Mesendoderm (in vitro differentiated cells): ENCODE measurements around the gene ORMDL1.

Experiments used
- DNase-seq: peaks from one replicate; pipeline ENCODE4 v3.0.0; 2013
- H2AK5ac ChIP-seq: 2 replicates; pipeline ENCODE4 v1.6.1; 2013; ENCODE audit warnings: low read length, inconsistent platforms
- H2BK120ac ChIP-seq: 2 replicates; pipeline ENCODE4 v1.6.1; 2013; ENCODE audit warnings: low read depth, mild to moderate bottlenecking, low read length, moderate library complexity, mixed read lengths
- H2BK15ac ChIP-seq: replicated peaks from 2 replicates; pipeline ENCODE4 v1.6.1; 2013; ENCODE audit warnings: low read depth, mild to moderate bottlenecking, moderate library complexity
- H2BK5ac ChIP-seq: 2 replicates; pipeline ENCODE4 v1.6.1; 2013; ENCODE audit warnings: low read length, inconsistent platforms
- H3K18ac ChIP-seq: 2 replicates; pipeline ENCODE4 v1.6.1; 2013; ENCODE audit warnings: mild to moderate bottlenecking, low read length, mixed read lengths
- H3K23ac ChIP-seq: one replicate; pipeline ENCODE4 v1.6.1; 2013; ENCODE audit warnings: low read length
- H3K27ac ChIP-seq: 2 replicates; pipeline ENCODE4 v1.5.1; 2013; ENCODE audit warnings: low read depth, mild to moderate bottlenecking, inconsistent platforms, low read length, moderate library complexity
- H3K27me3 ChIP-seq: 2 replicates; pipeline ENCODE4 v1.6.1; 2013; ENCODE audit warnings: low read length, control low read depth, mild to moderate bottlenecking, inconsistent platforms; ENCODE audit not compliant: insufficient read depth, poor library complexity
- H3K36me3 ChIP-seq: 2 replicates; pipeline ENCODE4 v1.6.1; 2013; ENCODE audit warnings: low read length, inconsistent platforms; ENCODE audit not compliant: control insufficient read depth, insufficient read depth
- H3K4ac ChIP-seq: one replicate; pipeline ENCODE4 v1.6.1; 2013; ENCODE audit warnings: low read depth, mild to moderate bottlenecking, low read length, moderate library complexity
- H3K4me1 ChIP-seq: 2 replicates; pipeline ENCODE4 v1.6.1; 2013; ENCODE audit warnings: low read depth, low read length, inconsistent platforms; ENCODE audit not compliant: control insufficient read depth
- H3K4me2 ChIP-seq: 2 replicates; pipeline ENCODE4 v1.6.1; 2013; ENCODE audit warnings: low read length
- H3K4me3 ChIP-seq: 2 replicates; pipeline ENCODE4 v1.5.1; 2013; ENCODE audit warnings: mild to moderate bottlenecking, low read length
- H3K56ac ChIP-seq: one replicate; pipeline ENCODE4 v1.6.1; 2013; ENCODE audit warnings: low read length
- H3K79me1 ChIP-seq: 2 replicates; pipeline ENCODE4 v1.6.1; 2013; ENCODE audit warnings: low read length, inconsistent platforms
- H3K79me2 ChIP-seq: 2 replicates; pipeline ENCODE4 v1.6.1; 2013; ENCODE audit warnings: mild to moderate bottlenecking, low read length; ENCODE audit not compliant: control insufficient read depth, insufficient read depth
- H3K9ac ChIP-seq: 2 replicates; pipeline ENCODE4 v1.6.1; 2013; ENCODE audit warnings: low read length, inconsistent platforms
- H4K5ac ChIP-seq: one replicate; pipeline ENCODE4 v1.6.1; 2013; ENCODE audit warnings: low read length
- H4K8ac ChIP-seq: one replicate; pipeline ENCODE4 v1.6.1; 2013; ENCODE audit warnings: low read depth, mild to moderate bottlenecking, control low read depth, low read length, moderate library complexity
- WGBS: extraction: QIAGEN DNeasy Blood & Tissue Kit; methylation state at CpG from one replicate; pipeline ENCODE4 v1.1.7; 2013; ENCODE audit warnings: low lambda C conversion rate, missing lambda C conversion rate; ENCODE audit not compliant: insufficient coverage; ENCODE audit errors: extremely low coverage; 5-methylcytosine and 5-hydroxymethylcytosine counted together

Gene ORMDL1

DNA sequence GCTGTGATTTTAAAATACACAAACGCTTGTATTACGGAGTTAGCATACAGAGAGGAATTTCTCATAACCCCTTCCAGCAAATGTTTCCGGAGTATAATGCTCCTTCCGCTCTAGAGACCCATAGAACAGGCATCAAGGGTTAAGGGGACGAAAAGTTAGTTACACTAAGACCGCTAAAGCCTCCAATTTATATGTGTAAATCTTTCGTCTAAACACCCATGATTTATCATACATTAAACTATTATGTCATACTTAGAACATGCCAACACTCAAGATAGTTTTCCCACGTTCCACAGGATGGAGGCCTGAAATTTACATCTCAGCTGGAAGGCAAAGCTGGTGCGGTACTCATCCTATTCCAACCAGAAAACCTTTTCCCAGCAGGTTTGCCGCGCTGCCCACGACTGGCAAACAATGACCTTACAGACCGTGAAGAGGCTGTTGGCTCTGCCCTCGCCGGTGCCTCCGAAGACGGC is 650 bp downstream of the ORMDL1 start:
- Histone ChIP-seq H3K18ac (peak overlapping the region; percentile 53), H2BK15ac (no peak overlapping the region), H3K4me2 (peak overlapping the region; percentile 54), H3K4ac (no peak overlapping the region), H4K8ac (no peak overlapping the region), H3K27me3 (no peaks in the 10 kb centered on the region), H3K79me1 (peaks cover 9% of the 10 kb centered on the region), H2AK5ac (no peak overlapping the region), H4K5ac (no peak overlapping the region), H3K27ac (peak overlapping the region; percentile 93), H3K79me2 (peaks cover 30% of the 10 kb centered on the region), H2BK120ac (no peak overlapping the region), H3K56ac (peak overlapping the region; percentile 98), H3K4me1 (peaks cover 5% of the 10 kb centered on the region), H2BK5ac (no peak overlapping the region), H3K36me3 (no peaks in the 10 kb centered on the region), H3K23ac (no peak overlapping the region), H3K9ac (peak overlapping the region; percentile 92), H3K4me3 (peak overlapping the region; percentile 91)
- DNase-seq: no peak
- WGBS: no CpG with 5 or more reads among the region's 17 CpGs

DNA sequence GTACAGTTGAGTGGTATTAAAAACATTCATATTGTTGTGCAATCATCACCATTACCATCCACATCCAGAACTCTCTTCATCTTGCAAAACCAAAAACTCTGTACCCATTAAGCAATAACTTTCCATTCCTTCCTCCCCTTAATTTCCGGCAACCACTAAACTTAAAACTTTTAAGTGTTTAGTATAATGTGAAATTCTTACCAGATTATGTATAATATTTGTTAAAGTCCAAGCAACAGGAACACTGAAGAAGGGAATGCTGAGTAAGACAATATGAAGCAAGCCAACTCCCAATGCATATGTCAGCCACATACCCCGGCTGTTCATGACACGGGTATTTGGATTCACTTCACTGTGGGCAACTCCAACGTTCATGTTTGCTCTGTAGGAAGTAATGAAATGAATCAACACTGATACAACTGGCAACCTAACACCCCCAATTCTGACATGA is 1.9 kb downstream of the ORMDL1 start:
- H2BK15ac ChIP-seq: no peak overlapping the region
- no peak overlapping the region for H2AK5ac ChIP-seq
- peaks cover 28% of the 10 kb centered on the region for H3K79me2 ChIP-seq
- peaks cover 5% of the 10 kb centered on the region for H3K4me1 ChIP-seq
- no peak overlapping the region for H3K4me2 ChIP-seq
- WGBS: no CpG with 5 or more reads among the region's 4 CpGs
- no peak overlapping the region for H4K5ac ChIP-seq
- peaks cover 9% of the 10 kb centered on the region for H3K79me1 ChIP-seq
- H3K9ac ChIP-seq: peak overlapping the region; percentile 34
- no peak overlapping the region for H3K4ac ChIP-seq
- no peak overlapping the region for H3K27ac ChIP-seq
- no peak for DNase-seq
- H2BK5ac ChIP-seq: no peak overlapping the region
- H3K27me3 ChIP-seq: no peaks in the 10 kb centered on the region
- H4K8ac ChIP-seq: no peak overlapping the region
- no peak overlapping the region for H2BK120ac ChIP-seq
- no peak overlapping the region for H3K4me3 ChIP-seq
- H3K18ac ChIP-seq: no peak overlapping the region
- H3K36me3 ChIP-seq: no peaks in the 10 kb centered on the region
- H3K23ac ChIP-seq: no peak overlapping the region
- H3K56ac ChIP-seq: no peak overlapping the region

GRCh38 chr2:189772212-189772611 is 11.9 kb downstream of the ORMDL1 start:
- no CpG with 5 or more reads among the region's 1 CpG for WGBS
- Histone ChIP-seq H4K5ac (no peak overlapping the region), H3K36me3 (peaks cover 1% of the 10 kb centered on the region), H2BK5ac (no peak overlapping the region), H3K4me3 (no peak overlapping the region), H3K79me2 (no peaks in the 10 kb centered on the region), H3K4me2 (no peak overlapping the region), H3K4me1 (no peaks in the 10 kb centered on the region), H3K27ac (no peak overlapping the region), H3K23ac (no peak overlapping the region), H2AK5ac (no peak overlapping the region), H4K8ac (no peak overlapping the region), H2BK15ac (no peak overlapping the region), H3K79me1 (no peaks in the 10 kb centered on the region), H3K9ac (no peak overlapping the region), H3K4ac (no peak overlapping the region), H3K27me3 (no peaks in the 10 kb centered on the region), H2BK120ac (no peak overlapping the region), H3K18ac (no peak overlapping the region), H3K56ac (no peak overlapping the region)
- no peak for DNase-seq

GRCh38 chr2:189770590-189771322 is 13.4 kb downstream of the ORMDL1 start:
- no peak overlapping the region for H3K18ac ChIP-seq
- H2AK5ac ChIP-seq: no peak overlapping the region
- no peak overlapping the region for H2BK15ac ChIP-seq
- H4K8ac ChIP-seq: no peak overlapping the region
- no peak overlapping the region for H3K9ac ChIP-seq
- H3K23ac ChIP-seq: no peak overlapping the region
- no peak overlapping the region for H2BK120ac ChIP-seq
- no peak overlapping the region for H3K56ac ChIP-seq
- H3K79me2 ChIP-seq: no peaks in the 10 kb centered on the region
- H4K5ac ChIP-seq: no peak overlapping the region
- no peak overlapping the region for H3K27ac ChIP-seq
- H3K4ac ChIP-seq: no peak overlapping the region
- H2BK5ac ChIP-seq: no peak overlapping the region
- H3K79me1 ChIP-seq: no peaks in the 10 kb centered on the region
- H3K4me3 ChIP-seq: no peak overlapping the region
- WGBS: no CpG with 5 or more reads among the region's 6 CpGs
- no peaks in the 10 kb centered on the region for H3K27me3 ChIP-seq
- H3K36me3 ChIP-seq: peaks cover 1% of the 10 kb centered on the region
- no peaks in the 10 kb centered on the region for H3K4me1 ChIP-seq
- DNase-seq: no peak
- H3K4me2 ChIP-seq: no peak overlapping the region

DNA sequence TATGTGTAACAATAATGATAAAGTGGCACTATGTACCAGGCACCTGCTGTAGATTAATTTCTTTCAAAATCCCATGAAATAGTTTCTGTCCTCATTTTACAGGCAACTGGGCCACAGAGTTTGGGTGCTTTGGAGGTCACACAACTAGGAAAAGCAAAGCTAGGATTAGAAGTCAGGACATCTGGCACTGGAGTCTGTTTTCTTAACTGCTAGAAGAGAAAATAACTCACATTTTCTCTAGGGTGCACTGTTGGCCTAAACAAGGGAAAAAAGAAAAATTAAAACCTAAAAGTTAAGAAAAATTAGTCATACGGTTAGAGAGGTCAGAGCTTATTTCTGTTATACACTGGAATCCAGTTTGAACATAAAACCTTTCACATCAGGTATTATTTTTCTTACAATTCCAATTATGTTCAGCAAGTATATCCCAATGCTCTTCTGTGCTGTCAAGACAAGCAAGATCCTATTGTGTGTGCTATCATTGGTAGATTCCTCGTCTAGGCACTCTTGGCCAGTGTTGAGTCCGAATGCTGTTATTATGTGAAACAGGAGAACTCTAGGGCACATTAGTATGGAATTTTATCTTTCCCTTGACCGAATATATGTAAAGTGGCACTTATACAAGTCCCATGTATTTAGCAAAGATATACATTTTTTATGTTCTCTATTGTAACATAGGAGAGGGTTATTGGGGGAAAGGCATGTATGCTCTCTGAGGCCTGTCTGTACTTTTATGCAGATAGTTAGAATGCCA is 20.1 kb downstream of the ORMDL1 start:
- H3K36me3 ChIP-seq: no peaks in the 10 kb centered on the region
- no peak overlapping the region for H2BK120ac ChIP-seq
- no peak overlapping the region for H3K4me2 ChIP-seq
- no peak overlapping the region for H3K4me3 ChIP-seq
- no peak overlapping the region for H2BK15ac ChIP-seq
- H2AK5ac ChIP-seq: no peak overlapping the region
- no peak for DNase-seq
- H3K79me1 ChIP-seq: no peaks in the 10 kb centered on the region
- no peak overlapping the region for H2BK5ac ChIP-seq
- no peaks in the 10 kb centered on the region for H3K27me3 ChIP-seq
- H3K56ac ChIP-seq: no peak overlapping the region
- no peak overlapping the region for H3K18ac ChIP-seq
- H3K27ac ChIP-seq: no peak overlapping the region
- no peak overlapping the region for H3K9ac ChIP-seq
- no peak overlapping the region for H4K5ac ChIP-seq
- H3K4ac ChIP-seq: no peak overlapping the region
- no peaks in the 10 kb centered on the region for H3K79me2 ChIP-seq
- no CpG with 5 or more reads among the region's 4 CpGs for WGBS
- H4K8ac ChIP-seq: no peak overlapping the region
- no peak overlapping the region for H3K23ac ChIP-seq
- no peaks in the 10 kb centered on the region for H3K4me1 ChIP-seq
